H9 (cell line): ENCODE measurements around the gene PTOV1. TPM values are rescaled to one million over a fixed set of nuclear protein-coding genes. Genes with fewer than 3 reads are reported as not detected.

Source experiments
- DNase-seq: peaks from one replicate; pipeline ENCODE4 v3.0.0-alpha.2; 2017
- H2AFZ ChIP-seq: one replicate; pipeline ENCODE4 v1.6.1; 2013; ENCODE audit warnings: mild to moderate bottlenecking, low read length, control low read depth, moderate library complexity
- H2AK5ac ChIP-seq: 2 replicates; pipeline ENCODE4 v1.6.1; 2013; ENCODE audit warnings: low read length, control low read depth, mixed read lengths; ENCODE audit not compliant: insufficient read length
- H2BK120ac ChIP-seq: one replicate; pipeline ENCODE4 v1.6.1; 2013; ENCODE audit warnings: low read depth, mild to moderate bottlenecking, low read length, control low read depth, inconsistent platforms; ENCODE audit not compliant: poor library complexity, severe bottlenecking
- H2BK12ac ChIP-seq: 2 replicates; pipeline ENCODE4 v1.6.1; 2013; ENCODE audit warnings: low read length, control low read depth, mixed read lengths, low read depth; ENCODE audit not compliant: insufficient read length
- H2BK15ac ChIP-seq: 2 replicates; pipeline ENCODE4 v1.6.1; 2013; ENCODE audit warnings: low read depth, low read length, control low read depth
- H2BK20ac ChIP-seq: one replicate; pipeline ENCODE4 v1.6.1; 2013; ENCODE audit warnings: low read depth, mild to moderate bottlenecking, low read length, control low read depth, inconsistent platforms; ENCODE audit not compliant: poor library complexity, severe bottlenecking
- H2BK5ac ChIP-seq: 2 replicates; pipeline ENCODE4 v1.6.1; 2013; ENCODE audit warnings: low read length, control low read depth, mixed read lengths; ENCODE audit not compliant: insufficient read length
- H3K14ac ChIP-seq: 2 replicates; pipeline ENCODE4 v1.6.1; 2013; ENCODE audit warnings: low read length, control low read depth; ENCODE audit not compliant: insufficient read depth
- H3K18ac ChIP-seq: 2 replicates; pipeline ENCODE4 v1.6.1; 2013; ENCODE audit warnings: low read depth, mild to moderate bottlenecking, mixed read lengths, low read length, control low read depth; ENCODE audit not compliant: insufficient read length
- H3K23ac ChIP-seq: 2 replicates; pipeline ENCODE4 v1.6.1; 2013; ENCODE audit warnings: low read length, control low read depth, mixed read lengths, low read depth; ENCODE audit not compliant: insufficient read length
- H3K23me2 ChIP-seq: 2 replicates; pipeline ENCODE4 v1.6.1; 2013; ENCODE audit warnings: low read depth, mild to moderate bottlenecking, mixed read lengths, low read length, control low read depth; ENCODE audit not compliant: insufficient read length, poor library complexity, severe bottlenecking
- H3K27ac ChIP-seq: 2 replicates; pipeline ENCODE4 v1.5.1; 2013; ENCODE audit warnings: low read length, control low read depth, mixed read lengths, low read depth; ENCODE audit not compliant: insufficient read length
- H3K27me3 ChIP-seq: 2 replicates; pipeline ENCODE4 v1.6.1; 2013; ENCODE audit warnings: low read length, control low read depth, inconsistent platforms; ENCODE audit not compliant: insufficient read depth
- H3K4ac ChIP-seq: 2 replicates; pipeline ENCODE4 v1.6.1; 2013; ENCODE audit warnings: low read depth, mild to moderate bottlenecking, control low read depth, inconsistent platforms, low read length, moderate library complexity
- H3K4me1 ChIP-seq: 2 replicates; pipeline ENCODE4 v1.6.1; 2013; ENCODE audit warnings: low read length, control low read depth, inconsistent platforms; ENCODE audit not compliant: insufficient read depth
- H3K4me2 ChIP-seq: 2 replicates; pipeline ENCODE4 v1.6.1; 2013; ENCODE audit warnings: low read length, control low read depth, mixed read lengths; ENCODE audit not compliant: insufficient read length, insufficient read depth
- H3K56ac ChIP-seq: 2 replicates; pipeline ENCODE4 v1.6.1; 2013; ENCODE audit warnings: low read depth, mild to moderate bottlenecking, mixed read lengths, low read length, control low read depth; ENCODE audit not compliant: insufficient read length
- H3K79me1 ChIP-seq: 2 replicates; pipeline ENCODE4 v1.6.1; 2013; ENCODE audit warnings: low read depth, mild to moderate bottlenecking, moderate library complexity, low read length, control low read depth, inconsistent platforms; ENCODE audit not compliant: insufficient read depth, poor library complexity, severe bottlenecking
- H3K79me2 ChIP-seq: 2 replicates; pipeline ENCODE4 v1.6.1; 2013; ENCODE audit warnings: low read length, control low read depth, inconsistent platforms; ENCODE audit not compliant: insufficient read depth
- H3K9ac ChIP-seq: 2 replicates; pipeline ENCODE4 v1.6.1; 2013; ENCODE audit warnings: low read length, control low read depth, mixed read lengths; ENCODE audit not compliant: insufficient read length; ENCODE audit errors: extremely low read depth
- H3K9me3 ChIP-seq: one replicate; pipeline ENCODE4 v1.6.1; 2013; ENCODE audit warnings: low read depth, low read length, inconsistent platforms; ENCODE audit not compliant: control insufficient read depth
- H3T11ph ChIP-seq: one replicate; pipeline ENCODE4 v1.6.1; 2013; ENCODE audit warnings: mild to moderate bottlenecking, low read length, control low read depth, inconsistent platforms
- H4K20me1 ChIP-seq: one replicate; pipeline ENCODE4 v1.6.1; 2013; ENCODE audit not compliant: control insufficient read depth, insufficient read length, insufficient read depth
- H4K5ac ChIP-seq: 2 replicates; pipeline ENCODE4 v1.6.1; 2013; ENCODE audit warnings: low read depth, mild to moderate bottlenecking, mixed read lengths, low read length, control low read depth; ENCODE audit not compliant: insufficient read length
- H4K8ac ChIP-seq: replicated peaks from 2 replicates; pipeline ENCODE4 v1.6.1; 2013; ENCODE audit warnings: low read length, control low read depth, mixed read lengths, low read depth; ENCODE audit not compliant: insufficient read length
- H4K91ac ChIP-seq: 2 replicates; pipeline ENCODE4 v1.6.1; 2013; ENCODE audit warnings: low read depth, mild to moderate bottlenecking, moderate library complexity, mixed read lengths, low read length, control low read depth; ENCODE audit not compliant: insufficient read length
- H3K27ac Mint-ChIP-seq, 3 experiments: 2 replicates in 2 of 3; 3 replicates in 1 of 3; pipeline ENCODE4 v1.8.0; 2020 to 2021; ENCODE audit warnings: mixed read lengths in 3 of 3, mild to moderate bottlenecking in 1 of 3, moderate library complexity in 1 of 3
- H3K27me3 Mint-ChIP-seq: 2 replicates; pipeline ENCODE4 v1.8.0; 2021; ENCODE audit warnings: low read depth, mild to moderate bottlenecking, moderate library complexity, mixed read lengths
- H3K36me3 Mint-ChIP-seq, 3 experiments: 2 replicates in 2 of 3; 3 replicates in 1 of 3; pipeline ENCODE4 v1.8.0; 2020 to 2021; ENCODE audit warnings: low read depth in 3 of 3, mixed read lengths in 3 of 3; ENCODE audit not compliant: insufficient read depth in 1 of 3
- H3K4me1 Mint-ChIP-seq, 2 experiments: 2 replicates each; pipeline ENCODE4 v1.8.0; 2020; ENCODE audit warnings: mixed read lengths in 2 of 2
- H3K4me3 Mint-ChIP-seq, 2 experiments: 2 replicates in 1 of 2; 3 replicates in 1 of 2; pipeline ENCODE4 v1.8.0; 2020 to 2021; ENCODE audit warnings: mild to moderate bottlenecking in 2 of 2, mixed read lengths in 2 of 2, moderate library complexity in 1 of 2
- H3K9me3 Mint-ChIP-seq, 2 experiments: 2 replicates in 1 of 2; 3 replicates in 1 of 2; pipeline ENCODE4 v1.8.0; 2020; ENCODE audit warnings: mild to moderate bottlenecking in 2 of 2, mixed read lengths in 2 of 2, moderate library complexity in 1 of 2
- WGBS: extraction: QIAGEN DNeasy Blood & Tissue Kit; methylation state at CpG from one replicate; pipeline ENCODE4 v1.1.7; 2013; ENCODE audit warnings: missing lambda C conversion rate, low lambda C conversion rate, mixed read lengths; ENCODE audit not compliant: insufficient read length; ENCODE audit errors: extremely low coverage; 5-methylcytosine and 5-hydroxymethylcytosine counted together
- total RNA-seq: library from RNA; stranded (reverse); gene quantifications from 2 replicates; pipeline ENCODE4 v1.2.1, GENCODE V29; 2021
- TF ChIP-seq, protein P1 (sequence below): fragments of 200-600 bp; sonication (generic); conservative IDR thresholded peaks from 3 replicates; pipeline ENCODE4 v1.8.0; 2021; ENCODE audit warnings: antibody characterized with exemption, mild to moderate bottlenecking

PTOV1 gene
- total RNA-seq, 1 experiment from 2014 or later = 309 TPM

GRCh38 chr19:49838885-49839588, 11.9 kb upstream of the PTOV1 start:
- H3K4me1 ChIP-seq = no peaks in the 10 kb centered on the region
- no CpG with 5 or more reads among the region's 18 CpGs for WGBS
- Mint-ChIP-seq H3K4me3 (no peak overlapping the region), H3K36me3 (peaks cover 13 to 55% (median 51%) of the 10 kb centered on the region in 3 experiments), H3K9me3 (no peaks in the 10 kb centered on the region), H3K4me1 (peaks cover 0 to 5% of the 10 kb centered on the region in 2 experiments; a peak in 2 of 4 replicates), H3K27me3 (peaks cover 1% of the 10 kb centered on the region; the same call in 1 of the 2 replicates), H3K27ac (0 out of 7 replicates have a peak overlapping the region, but pooled peaks of 1 of the 3 experiments have one; percentile 9)
- no peak overlapping the region for H3T11ph ChIP-seq
- H2AK5ac ChIP-seq = no peak overlapping the region
- H2AFZ ChIP-seq = no peak overlapping the region
- no peaks in the 10 kb centered on the region for H3K9me3 ChIP-seq
- DNase-seq = no peak
- H2BK15ac ChIP-seq = no peak overlapping the region
- no peak overlapping the region for H3K56ac ChIP-seq
- H3K4ac ChIP-seq = no peak overlapping the region
- H3K9ac ChIP-seq = no peak overlapping the region
- H3K23ac ChIP-seq = no peak overlapping the region
- H2BK5ac ChIP-seq = no peak overlapping the region
- no peaks in the 10 kb centered on the region for H3K27me3 ChIP-seq
- H3K79me1 ChIP-seq = no peaks in the 10 kb centered on the region
- H3K27ac ChIP-seq = no peak overlapping the region
- no peak overlapping the region for H2BK12ac ChIP-seq
- H3K4me2 ChIP-seq = no peak overlapping the region
- no peaks in the 10 kb centered on the region for H4K20me1 ChIP-seq
- no peak overlapping the region for H3K14ac ChIP-seq
- H3K79me2 ChIP-seq = no peaks in the 10 kb centered on the region
- no peak overlapping the region for H2BK120ac ChIP-seq
- no peak overlapping the region for H3K18ac ChIP-seq
- no peak overlapping the region for H4K91ac ChIP-seq
- no peak overlapping the region for H4K5ac ChIP-seq
- H3K23me2 ChIP-seq = no peaks in the 10 kb centered on the region
- no peak overlapping the region for H2BK20ac ChIP-seq
- no peak overlapping the region for H4K8ac ChIP-seq
- TF ChIP-seq, protein P1, sequence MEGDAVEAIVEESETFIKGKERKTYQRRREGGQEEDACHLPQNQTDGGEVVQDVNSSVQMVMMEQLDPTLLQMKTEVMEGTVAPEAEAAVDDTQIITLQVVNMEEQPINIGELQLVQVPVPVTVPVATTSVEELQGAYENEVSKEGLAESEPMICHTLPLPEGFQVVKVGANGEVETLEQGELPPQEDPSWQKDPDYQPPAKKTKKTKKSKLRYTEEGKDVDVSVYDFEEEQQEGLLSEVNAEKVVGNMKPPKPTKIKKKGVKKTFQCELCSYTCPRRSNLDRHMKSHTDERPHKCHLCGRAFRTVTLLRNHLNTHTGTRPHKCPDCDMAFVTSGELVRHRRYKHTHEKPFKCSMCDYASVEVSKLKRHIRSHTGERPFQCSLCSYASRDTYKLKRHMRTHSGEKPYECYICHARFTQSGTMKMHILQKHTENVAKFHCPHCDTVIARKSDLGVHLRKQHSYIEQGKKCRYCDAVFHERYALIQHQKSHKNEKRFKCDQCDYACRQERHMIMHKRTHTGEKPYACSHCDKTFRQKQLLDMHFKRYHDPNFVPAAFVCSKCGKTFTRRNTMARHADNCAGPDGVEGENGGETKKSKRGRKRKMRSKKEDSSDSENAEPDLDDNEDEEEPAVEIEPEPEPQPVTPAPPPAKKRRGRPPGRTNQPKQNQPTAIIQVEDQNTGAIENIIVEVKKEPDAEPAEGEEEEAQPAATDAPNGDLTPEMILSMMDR = no peak
